C4-2B (cell line): ENCODE measurements around the gene GABPB2.

Experiments
- H3K27ac ChIP-seq: fragments of 450-650 bp; 2 replicates; pipeline ENCODE4 v1.5.1; 2017
- ZFX ChIP-seq: fragments of 450-650 bp; IDR thresholded peaks from 2 replicates; pipeline ENCODE4 v1.6.1; 2017
- TF ChIP-seq, protein P1 (sequence below): fragments of 450-650 bp; conservative IDR thresholded peaks from 2 replicates; pipeline ENCODE4 v1.5.1; 2017; ENCODE audit warnings: mild to moderate bottlenecking

The GABPB2 gene

DNA sequence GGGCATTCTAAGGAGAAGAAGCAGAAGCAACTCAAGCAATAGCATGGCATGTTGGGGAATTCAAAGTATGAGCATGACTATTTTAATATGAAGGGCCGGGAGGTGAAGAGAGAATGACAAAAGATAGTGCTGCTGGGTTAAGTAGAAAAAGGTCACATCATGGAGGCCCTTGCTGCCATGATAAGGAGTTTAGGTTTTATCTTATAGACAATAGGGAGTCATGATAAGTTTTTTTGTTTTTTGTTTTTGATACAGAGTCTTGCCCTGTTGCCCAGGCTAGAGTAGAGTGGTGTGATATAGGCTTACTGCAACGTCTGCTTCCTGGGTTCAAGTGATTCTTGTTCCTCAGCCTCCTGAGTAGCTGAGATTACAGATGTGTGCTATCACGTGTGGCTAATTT lies 31.0 kb upstream of the GABPB2 start:
- TF ChIP-seq, protein P1, sequence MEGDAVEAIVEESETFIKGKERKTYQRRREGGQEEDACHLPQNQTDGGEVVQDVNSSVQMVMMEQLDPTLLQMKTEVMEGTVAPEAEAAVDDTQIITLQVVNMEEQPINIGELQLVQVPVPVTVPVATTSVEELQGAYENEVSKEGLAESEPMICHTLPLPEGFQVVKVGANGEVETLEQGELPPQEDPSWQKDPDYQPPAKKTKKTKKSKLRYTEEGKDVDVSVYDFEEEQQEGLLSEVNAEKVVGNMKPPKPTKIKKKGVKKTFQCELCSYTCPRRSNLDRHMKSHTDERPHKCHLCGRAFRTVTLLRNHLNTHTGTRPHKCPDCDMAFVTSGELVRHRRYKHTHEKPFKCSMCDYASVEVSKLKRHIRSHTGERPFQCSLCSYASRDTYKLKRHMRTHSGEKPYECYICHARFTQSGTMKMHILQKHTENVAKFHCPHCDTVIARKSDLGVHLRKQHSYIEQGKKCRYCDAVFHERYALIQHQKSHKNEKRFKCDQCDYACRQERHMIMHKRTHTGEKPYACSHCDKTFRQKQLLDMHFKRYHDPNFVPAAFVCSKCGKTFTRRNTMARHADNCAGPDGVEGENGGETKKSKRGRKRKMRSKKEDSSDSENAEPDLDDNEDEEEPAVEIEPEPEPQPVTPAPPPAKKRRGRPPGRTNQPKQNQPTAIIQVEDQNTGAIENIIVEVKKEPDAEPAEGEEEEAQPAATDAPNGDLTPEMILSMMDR: no peak
- TF ChIP-seq ZFX: no peak

DNA sequence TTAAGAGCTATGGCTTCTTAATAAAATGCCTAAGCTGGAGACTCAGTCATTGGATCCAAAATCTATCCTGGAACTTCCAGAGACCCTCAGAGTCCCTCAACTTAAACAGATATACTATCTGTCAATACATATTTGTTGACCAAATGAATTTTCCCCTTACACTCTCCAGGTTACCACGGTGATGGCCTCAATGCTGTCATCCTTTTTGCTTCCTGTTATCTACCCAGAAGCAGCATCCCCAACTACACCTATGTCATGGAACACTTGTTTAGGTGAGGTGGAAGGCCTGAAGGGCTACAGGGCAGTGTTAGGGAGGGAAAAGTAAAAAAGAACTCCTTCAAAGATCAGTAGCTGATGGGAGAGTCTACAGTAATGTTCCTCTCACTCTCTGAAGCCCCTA lies 27.4 kb upstream of the GABPB2 start:
- H3K27ac ChIP-seq: no peak overlapping the region
- TF ChIP-seq, protein P1: no peak
- TF ChIP-seq ZFX: no peak

More for the DNA sequence above, 31.0 kb upstream of the GABPB2 start:
- no peak overlapping the region for H3K27ac ChIP-seq

DNA sequence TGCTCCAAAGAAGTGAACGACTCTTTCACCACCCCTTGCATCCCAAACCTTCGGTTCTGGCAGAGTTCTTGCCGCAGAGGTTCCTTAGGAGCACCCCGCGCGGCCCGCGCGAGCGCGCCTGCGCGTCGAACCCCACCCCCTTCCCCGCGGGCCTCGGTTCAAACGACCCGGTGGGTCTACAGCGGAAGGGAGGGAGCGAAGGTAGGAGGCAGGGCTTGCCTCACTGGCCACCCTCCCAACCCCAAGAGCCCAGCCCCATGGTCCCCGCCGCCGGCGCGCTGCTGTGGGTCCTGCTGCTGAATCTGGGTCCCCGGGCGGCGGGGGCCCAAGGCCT lies 23.0 kb upstream of the GABPB2 start, which contains the start of gene C1orf56:
TSS of gene C1orf56 (plus strand) at position 161 of the 334 bp plus-strand sequence. CDS start at position 258, 97 bp downstream.
- no peak within 1 kb of the TSS; the same call in 1 of the 2 replicates for H3K27ac ChIP-seq
- TF ChIP-seq, protein P1: no peak
- no peak for TF ChIP-seq ZFX

DNA sequence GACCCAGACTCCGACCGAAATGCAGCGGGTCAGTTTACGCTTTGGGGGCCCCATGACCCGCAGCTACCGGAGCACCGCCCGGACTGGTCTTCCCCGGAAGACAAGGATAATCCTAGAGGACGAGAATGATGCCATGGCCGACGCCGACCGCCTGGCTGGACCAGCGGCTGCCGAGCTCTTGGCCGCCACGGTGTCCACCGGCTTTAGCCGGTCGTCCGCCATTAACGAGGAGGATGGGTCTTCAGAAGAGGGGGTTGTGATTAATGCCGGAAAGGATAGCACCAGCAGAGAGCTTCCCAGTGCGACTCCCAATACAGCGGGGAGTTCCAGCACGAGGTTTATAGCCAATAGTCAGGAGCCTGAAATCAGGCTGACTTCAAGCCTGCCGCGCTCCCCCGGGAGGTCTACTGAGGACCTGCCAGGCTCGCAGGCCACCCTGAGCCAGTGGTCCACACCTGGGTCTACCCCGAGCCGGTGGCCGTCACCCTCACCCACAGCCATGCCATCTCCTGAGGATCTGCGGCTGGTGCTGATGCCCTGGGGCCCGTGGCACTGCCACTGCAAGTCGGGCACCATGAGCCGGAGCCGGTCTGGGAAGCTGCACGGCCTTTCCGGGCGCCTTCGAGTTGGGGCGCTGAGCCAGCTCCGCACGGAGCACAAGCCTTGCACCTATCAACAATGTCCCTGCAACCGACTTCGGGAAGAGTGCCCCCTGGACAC lies 22.5 kb upstream of the GABPB2 start:
- no peak overlapping the region; the same call in 1 of the 2 replicates for H3K27ac ChIP-seq
- no peak for TF ChIP-seq ZFX
- TF ChIP-seq, protein P1: no peak

DNA sequence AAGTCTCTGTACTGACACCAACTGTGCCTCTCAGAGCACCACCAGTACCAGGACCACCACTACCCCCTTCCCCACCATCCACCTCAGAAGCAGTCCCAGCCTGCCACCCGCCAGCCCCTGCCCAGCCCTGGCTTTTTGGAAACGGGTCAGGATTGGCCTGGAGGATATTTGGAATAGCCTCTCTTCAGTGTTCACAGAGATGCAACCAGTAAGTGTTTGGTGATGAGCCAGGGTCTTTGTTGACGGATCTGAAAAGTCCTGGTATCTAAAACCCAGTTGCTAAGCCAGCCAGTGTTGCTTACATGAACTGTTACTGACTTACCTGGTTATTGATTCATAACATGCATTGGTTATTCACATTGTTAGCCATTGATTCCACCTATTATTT lies 21.9 kb upstream of the GABPB2 start:
- H3K27ac ChIP-seq: no peak overlapping the region; the same call in 1 of the 2 replicates

DNA sequence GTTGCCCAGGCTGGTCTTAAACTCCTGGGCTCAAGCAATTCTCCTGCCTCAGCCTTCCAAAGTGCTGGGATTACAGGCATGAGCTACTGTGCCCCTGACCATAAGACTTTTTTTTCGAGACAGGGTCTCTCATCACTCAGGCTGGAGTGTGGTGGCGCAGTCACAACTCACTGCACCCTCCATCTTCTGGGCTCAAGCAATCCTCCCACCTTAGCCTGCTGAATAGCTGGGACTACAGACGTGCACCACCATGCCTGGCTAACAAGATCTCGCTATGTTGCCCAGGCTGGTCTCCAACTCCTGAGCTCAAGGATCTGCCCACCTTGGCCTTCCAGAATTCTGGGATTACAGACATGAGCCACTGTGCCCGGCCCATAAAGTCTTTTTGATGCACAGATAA lies 21.1 kb upstream of the GABPB2 start:
- no peak for TF ChIP-seq ZFX
- TF ChIP-seq, protein P1: no peak
- H3K27ac ChIP-seq: no peak overlapping the region

More for the DNA sequence above, 21.9 kb upstream of the GABPB2 start:
- TF ChIP-seq, protein P1: no peak; the same call in 1 of the 2 replicates

DNA sequence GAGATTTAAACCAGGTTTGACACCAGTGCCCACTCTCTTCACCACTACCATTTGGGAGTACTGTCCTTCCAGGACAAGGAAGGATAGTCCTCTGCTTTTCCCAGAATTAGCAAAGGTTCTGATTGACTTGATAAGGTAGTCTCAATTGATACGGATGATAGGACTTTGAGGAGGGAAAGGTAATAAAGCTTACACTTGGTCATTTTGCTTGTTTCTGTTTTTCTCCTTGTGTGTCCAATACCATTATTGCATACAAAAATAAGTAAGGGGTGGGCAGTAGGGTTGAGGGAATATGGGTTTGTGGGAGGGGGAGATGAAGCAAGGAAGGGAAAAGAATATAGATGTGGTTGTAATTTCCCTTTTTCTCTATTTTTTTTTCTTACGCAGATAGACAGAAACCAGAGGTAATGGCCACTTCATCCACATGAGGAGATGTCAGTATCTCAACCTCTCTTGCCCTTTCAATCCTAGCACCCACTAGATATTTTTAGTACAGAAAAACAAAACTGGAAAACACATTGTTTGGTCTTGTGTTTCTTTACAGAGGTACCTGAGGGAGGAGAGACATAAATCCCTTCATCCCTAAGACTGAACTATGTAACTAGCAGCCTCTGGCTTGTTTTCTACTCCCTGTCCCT lies 20.4 kb upstream of the GABPB2 start:
- TF ChIP-seq ZFX: no peak
- TF ChIP-seq, protein P1: no peak
- H3K27ac ChIP-seq: no peak overlapping the region
